ENCODE results near the gene REM2.

DNA sequence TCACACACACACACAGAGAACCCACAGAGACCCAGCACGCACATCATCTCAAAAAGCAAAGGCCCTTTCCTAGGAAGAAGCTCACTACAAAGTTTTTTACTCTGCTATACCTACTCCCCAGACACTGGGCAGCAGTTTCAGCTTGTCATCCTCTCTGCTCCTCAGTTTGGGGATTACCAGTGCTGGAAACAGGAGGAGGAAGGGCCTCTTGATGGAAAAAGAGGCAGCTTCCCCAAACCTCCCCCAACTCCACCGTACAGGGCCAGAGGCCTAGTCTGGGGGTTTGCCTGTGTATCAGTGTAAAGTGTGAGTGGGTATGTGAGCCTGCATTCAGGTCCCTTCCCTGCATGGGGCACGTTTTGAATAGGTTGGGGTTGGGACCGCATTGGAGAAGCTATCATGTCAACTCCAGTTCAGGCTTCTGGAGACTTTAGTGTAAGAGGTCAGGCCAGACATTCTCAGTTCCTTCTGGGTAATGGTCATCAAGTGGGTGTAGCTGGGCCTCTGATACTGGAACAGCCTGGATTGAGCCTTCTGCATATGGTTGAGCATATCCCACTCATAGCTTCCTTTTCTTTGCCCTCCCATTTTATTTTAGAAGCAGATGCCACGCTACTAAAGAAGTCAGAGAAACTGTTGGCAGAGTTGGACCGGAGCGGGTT is 1.2 kb downstream of the REM2 start:
- no peak for TF ChIP-seq CTCF (IDR thresholded peaks at IDR 0.05 in 4 of 5, conservative IDR thresholded peaks at IDR 0.05 in 1 of 5)
- no peak for TF ChIP-seq POLR2A (IDR thresholded peaks at IDR 0.05)
